Kidney (tissue), 14 donors: ENCODE results near the gene CHST12. TPM values are rescaled to one million over a fixed set of nuclear protein-coding genes. Genes with fewer than 3 reads are reported as not detected.
"Not testable (repeated sequence)": the region's sequence is repeated elsewhere in the genome, so short reads cannot be mapped to it uniquely, and the experiment has no call there.

Experiments used
- DNase-seq, 5 donors: peaks; one replicate each; pipeline ENCODE4 v3.0.0-alpha.2; 2013 to 2020
- FAIRE-seq: peaks from 2 replicates; lab custom pipeline; 2012; peaks lifted over from hg19 to GRCh38; lab: Jason Lieb, UNC
- H3K27ac ChIP-seq, 2 donors: one replicate each; pipeline ENCODE4 v1.7.0; 2013; ENCODE audit warnings: low read depth in 2 of 2, low read length in 2 of 2, inconsistent platforms in 1 of 2
- H3K27me3 ChIP-seq: one replicate; pipeline ENCODE4 v1.7.1; 2013; ENCODE audit warnings: low read length, inconsistent platforms; ENCODE audit not compliant: control insufficient read depth, insufficient read depth
- H3K36me3 ChIP-seq, 3 donors: one replicate each; pipeline versions ENCODE4 v1.7.0 to v1.7.1; 2013; ENCODE audit warnings: low read length in 3 of 3, control low read depth in 1 of 3, inconsistent platforms in 1 of 3; ENCODE audit not compliant: insufficient read depth in 3 of 3, control insufficient read depth in 2 of 3
- H3K4me1 ChIP-seq, 3 donors: one replicate each; pipeline versions ENCODE4 v1.7.0 to v1.7.1; 2013; ENCODE audit warnings: low read length in 3 of 3, inconsistent platforms in 1 of 3, low read depth in 1 of 3; ENCODE audit not compliant: control insufficient read depth in 2 of 3, insufficient read depth in 2 of 3
- H3K4me3 ChIP-seq, 3 donors: one replicate each; pipeline versions ENCODE4 v1.7.0 to v1.8.1; 2013; ENCODE audit warnings: low read length in 3 of 3, control low read depth in 1 of 3, inconsistent platforms in 1 of 3
- H3K9ac ChIP-seq, 3 donors: one replicate each; pipeline versions ENCODE4 v1.7.0 to v1.7.1; 2013; ENCODE audit warnings: low read length in 3 of 3, control low read depth in 1 of 3, inconsistent platforms in 1 of 3
- H3K9me3 ChIP-seq, 3 donors: one replicate each; pipeline versions ENCODE4 v1.7.0 to v1.7.1; 2013; ENCODE audit warnings: low read length in 3 of 3, control low read depth in 1 of 3, inconsistent platforms in 1 of 3; ENCODE audit not compliant: control insufficient read depth in 2 of 3, insufficient read depth in 1 of 3
- CTCF ChIP-seq: IDR thresholded peaks from 3 replicates; pipeline ENCODE4 v1.5.1; 2012; ENCODE audit warnings: mild to moderate bottlenecking, moderate library complexity, borderline replicate concordance; ENCODE audit not compliant: insufficient read depth; ENCODE audit errors: extremely low read depth
- intact Hi-C: fragments of 100-400 bp; cut with DNase I; formaldehyde crosslinking; loops from one replicate; pipeline ENCODE4 v1.11.1; 2022
- polyA plus RNA-seq: library from polyadenylated mRNA; stranded (reverse); fragments of 350-450 nt; fragmentation: Illumina TruSeq; extraction: RNeasy Lipid Tissue Mini Kit (QIAGEN cat#74804); gene quantifications from one replicate; pipeline ENCODE4 v1.2.3, GENCODE V29; 2014; ENCODE audit warnings: low read depth, low replicate concordance; ENCODE audit not compliant: insufficient read depth
- total RNA-seq: library from RNA; stranded (reverse); fragmentation: NEBNext Ultra II Directional; extraction: Animal tissue kit (Norgen Biotek cat#: 25700); gene quantifications from one replicate; pipeline ENCODE4 v1.2.1, GENCODE V29; 2021
- donor health status: control.
- donor health status: control.
- donor health status: control.
- donor health status: control.
- donor health status: control.
- donor health status: DM: yes; HTN: yes; CAD: no.
- donor health status: Normal renal cell carcinoma (clear cell type).

The CHST12 gene
- total and polyA plus RNA-seq, 2 donors from 2014 or later: 16.3 to 25.6 TPM

- H3K4me3 ChIP-seq: no peak overlapping the region
- intact Hi-C loops: no loop called here
- DNase-seq (no peak), FAIRE-seq (no peak)
- no peaks in the 10 kb centered on the region for H3K9me3 ChIP-seq
- no peaks in the 10 kb centered on the region for H3K4me1 ChIP-seq
- no peaks in the 10 kb centered on the region for H3K27me3 ChIP-seq
- H3K27ac ChIP-seq: no peak overlapping the region
- no peak for TF ChIP-seq CTCF
- no peak overlapping the region for H3K9ac ChIP-seq
- H3K36me3 ChIP-seq: no peaks in the 10 kb centered on the region
Observed at GRCh38 chr7:2466675-2467074, 63.3 kb downstream of the CHST12 start.

GRCh38 chr7:2468227-2468626, 64.8 kb downstream of the CHST12 start:
- H3K4me3 ChIP-seq: no peak overlapping the region
- no peaks in the 10 kb centered on the region for H3K27me3 ChIP-seq
- TF ChIP-seq CTCF: no peak
- H3K9ac ChIP-seq: no peak overlapping the region
- peak in 1 of 5 donors; percentile 58 for DNase-seq
- H3K27ac ChIP-seq: no peak overlapping the region
- H3K36me3 ChIP-seq: no peaks in the 10 kb centered on the region
- no peaks in the 10 kb centered on the region for H3K4me1 ChIP-seq
- H3K9me3 ChIP-seq: no peaks in the 10 kb centered on the region
- FAIRE-seq: no peak
- intact Hi-C loops: no loop called here

GRCh38 chr7:2469460-2470203, 66.2 kb downstream of the CHST12 start:
- DNase-seq, H3K27me3 ChIP-seq, H3K4me3 ChIP-seq, H3K9ac ChIP-seq, H3K9me3 ChIP-seq, intact Hi-C loops, H3K27ac ChIP-seq, FAIRE-seq, H3K4me1 ChIP-seq, H3K36me3 ChIP-seq: not testable (repeated sequence)

GRCh38 chr7:2470204-2471021, 67.0 kb downstream of the CHST12 start:
- no peak for TF ChIP-seq CTCF
- intact Hi-C loops: no loop called here
- no peak for FAIRE-seq
- Histone ChIP-seq H3K27me3 (no peaks in the 10 kb centered on the region), H3K9me3 (no peaks in the 10 kb centered on the region), H3K27ac (no peak overlapping the region), H3K36me3 (no peaks in the 10 kb centered on the region), H3K9ac (no peak overlapping the region), H3K4me3 (no peak overlapping the region), H3K4me1 (no peaks in the 10 kb centered on the region)
- peak in 1 of 5 donors; percentile 54 for DNase-seq
